Activated CD4-positive, alpha-beta T cell treated with anti-CD3 and anti-CD28 coated beads, Interleukin-2, amount 10 ng/mL, durations not matched to agents 7 days and 5 days (primary cell): ENCODE data around the gene LRRC56. TPM values are rescaled to one million over a fixed set of nuclear protein-coding genes. Genes with fewer than 3 reads are reported as not detected.

Source experiments
- CTCF ChIA-PET: fragments of 350-600 bp; sonication (Branson Sonifier 250); formaldehyde crosslinking; loops from one replicate; lab custom pipeline; 2021; ENCODE audit warnings: antibody characterized with exemption; lab: Charles Lee
- POLR2A ChIA-PET: fragments of 350-600 bp; sonication (Branson Sonifier 250); formaldehyde crosslinking; loops from one replicate; lab custom pipeline; 2021; ENCODE audit warnings: antibody characterized with exemption; lab: Charles Lee
- DNase-seq: peaks from one replicate; pipeline ENCODE4 v3.0.0-alpha.2; 2020
- H3K27ac Mint-ChIP-seq: one replicate; pipeline ENCODE4 v1.8.0; 2021; ENCODE audit warnings: mild to moderate bottlenecking, moderate library complexity, mixed read lengths
- H3K27me3 Mint-ChIP-seq: one replicate; pipeline ENCODE4 v1.8.0; 2021; ENCODE audit warnings: mixed read lengths
- H3K36me3 Mint-ChIP-seq: one replicate; pipeline ENCODE4 v1.8.0; 2021; ENCODE audit warnings: low read depth, mixed read lengths
- H3K4me1 Mint-ChIP-seq: one replicate; pipeline ENCODE4 v1.8.0; 2021; ENCODE audit warnings: mixed read lengths
- H3K4me3 Mint-ChIP-seq: one replicate; pipeline ENCODE4 v1.8.0; 2021; ENCODE audit warnings: mild to moderate bottlenecking, moderate library complexity, mixed read lengths
- H3K9me3 Mint-ChIP-seq: one replicate; pipeline ENCODE4 v1.8.0; 2021; ENCODE audit warnings: mixed read lengths
- total RNA-seq, 2 experiments: library from RNA; stranded (reverse); gene quantifications; one replicate each; pipeline ENCODE4 v1.2.3, GENCODE V29; 2021

LRRC56 gene
- total RNA-seq, 2 experiments from 2014 or later: 2.0 to 2.1 TPM

DNA sequence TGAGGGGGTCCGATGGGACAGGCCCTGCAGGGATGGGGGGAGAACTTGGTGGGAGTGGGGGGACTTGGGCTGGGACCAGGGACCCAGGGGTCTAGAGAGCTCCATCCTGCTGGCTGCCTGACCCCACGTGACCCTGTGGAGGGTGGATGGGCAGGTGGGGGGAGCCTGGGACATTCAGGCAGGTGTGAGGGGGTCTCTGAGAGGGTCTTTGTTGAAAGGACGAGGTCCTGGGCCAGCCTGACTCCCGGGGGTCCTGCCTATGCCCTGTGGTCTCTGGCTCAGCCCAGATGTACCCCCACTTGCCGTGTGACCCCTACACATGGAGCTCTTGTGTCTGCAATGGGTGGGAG is 7.5 kb downstream of the LRRC56 start:
- ChIA-PET CTCF (interaction anchor here (0.8 to 3.2 kb wide), 4 partner anchors 9 to 26 kb away, joined by 3 to 15 read pairs (median 6); no protein-coding TSS in a partner anchor), POLR2A (no interaction called here)
- no peaks in the 10 kb centered on the region for H3K36me3 Mint-ChIP-seq
- H3K4me1 Mint-ChIP-seq: no peaks in the 10 kb centered on the region
- no peak for DNase-seq
- no peak overlapping the region for H3K4me3 Mint-ChIP-seq
- no peaks in the 10 kb centered on the region for H3K27me3 Mint-ChIP-seq
- no peaks in the 10 kb centered on the region for H3K9me3 Mint-ChIP-seq
- H3K27ac Mint-ChIP-seq: no peak overlapping the region

- H3K4me1 Mint-ChIP-seq: no peaks in the 10 kb centered on the region
- CTCF ChIA-PET: interaction anchor here (0.8 to 3.2 kb wide), 4 partner anchors 9 to 26 kb away, joined by 3 to 15 read pairs (median 6); no protein-coding TSS in a partner anchor
- no peaks in the 10 kb centered on the region for H3K36me3 Mint-ChIP-seq
- H3K9me3 Mint-ChIP-seq: no peaks in the 10 kb centered on the region
- H3K27ac Mint-ChIP-seq: no peak overlapping the region
- no peaks in the 10 kb centered on the region for H3K27me3 Mint-ChIP-seq
- POLR2A ChIA-PET: no interaction called here
- DNase-seq: no peak
- H3K4me3 Mint-ChIP-seq: no peak overlapping the region
These were observed 7.8 kb downstream of the LRRC56 start for GRCh38 chr11:545171-545570.

DNA sequence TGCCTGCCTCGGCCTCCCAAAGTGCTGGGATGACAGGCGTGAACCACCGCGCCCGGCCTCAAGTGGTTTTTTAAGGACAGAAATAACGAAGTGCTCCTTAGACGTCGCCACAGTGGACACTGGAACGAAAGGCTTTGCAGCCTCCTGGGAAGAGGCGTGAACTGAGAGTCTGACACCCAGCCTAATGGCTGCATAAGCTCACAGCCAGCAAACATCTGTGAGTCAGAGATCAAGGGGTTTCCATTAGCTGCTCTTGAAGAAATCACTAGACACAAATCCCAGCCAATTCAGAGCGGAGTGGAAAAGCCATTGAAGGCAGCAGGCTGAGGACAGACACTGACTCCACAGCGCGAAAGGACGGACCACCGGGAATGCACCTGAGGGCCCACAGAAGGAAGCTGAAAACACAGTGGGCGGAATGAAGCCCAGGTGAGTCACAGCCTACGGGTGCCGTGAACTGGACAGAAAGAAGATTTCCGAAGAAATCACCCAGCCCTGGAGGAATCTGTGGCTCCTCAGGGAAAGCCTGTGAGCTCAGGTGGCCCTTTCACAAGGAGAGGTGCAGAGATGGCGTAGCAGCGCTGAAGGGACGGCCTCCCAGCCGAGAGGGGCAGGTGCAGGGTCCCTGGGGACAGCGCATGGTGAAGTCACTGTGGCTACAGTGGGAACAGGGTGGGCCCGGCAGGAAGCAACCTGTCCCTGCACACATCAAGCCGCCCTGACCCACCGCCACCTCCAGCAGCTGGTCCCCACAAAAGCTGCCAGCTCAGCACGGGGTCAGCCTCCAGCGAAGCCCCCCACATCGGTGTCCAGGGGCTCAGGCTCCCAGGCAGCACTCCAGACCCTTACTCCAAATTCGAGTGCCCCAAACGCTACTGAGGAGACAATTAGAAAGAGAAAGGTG is 11.6 kb downstream of the LRRC56 start:
- no peaks in the 10 kb centered on the region for H3K4me1 Mint-ChIP-seq
- CTCF ChIA-PET: interaction anchor here (1.5 kb wide), 1 partner anchor 10 kb away, joined by 4 read pairs; no protein-coding TSS in a partner anchor
- POLR2A ChIA-PET: interaction anchor here (0.6 kb wide), 1 partner anchor 13 kb away, joined by 4 read pairs; no protein-coding TSS in a partner anchor

GRCh38 chr11:550021-550745 is 12.9 kb downstream of the LRRC56 start:
- CTCF ChIA-PET: interaction anchor here (1.1 kb wide), 1 partner anchor 17 kb away, joined by 3 read pairs; no protein-coding TSS in a partner anchor
- no peaks in the 10 kb centered on the region for H3K27me3 Mint-ChIP-seq
- no peak overlapping the region for H3K4me3 Mint-ChIP-seq
- POLR2A ChIA-PET: no interaction called here
- no peak overlapping the region for H3K27ac Mint-ChIP-seq
- H3K4me1 Mint-ChIP-seq: no peaks in the 10 kb centered on the region
- no peak for DNase-seq
- no peaks in the 10 kb centered on the region for H3K9me3 Mint-ChIP-seq
- H3K36me3 Mint-ChIP-seq: no peaks in the 10 kb centered on the region

More for the DNA sequence above, 11.6 kb downstream of the LRRC56 start:
- H3K9me3 Mint-ChIP-seq: no peaks in the 10 kb centered on the region
- H3K27me3 Mint-ChIP-seq: no peaks in the 10 kb centered on the region
- H3K27ac Mint-ChIP-seq: no peak overlapping the region
- DNase-seq: no peak
- no peaks in the 10 kb centered on the region for H3K36me3 Mint-ChIP-seq
- no peak overlapping the region for H3K4me3 Mint-ChIP-seq

DNA sequence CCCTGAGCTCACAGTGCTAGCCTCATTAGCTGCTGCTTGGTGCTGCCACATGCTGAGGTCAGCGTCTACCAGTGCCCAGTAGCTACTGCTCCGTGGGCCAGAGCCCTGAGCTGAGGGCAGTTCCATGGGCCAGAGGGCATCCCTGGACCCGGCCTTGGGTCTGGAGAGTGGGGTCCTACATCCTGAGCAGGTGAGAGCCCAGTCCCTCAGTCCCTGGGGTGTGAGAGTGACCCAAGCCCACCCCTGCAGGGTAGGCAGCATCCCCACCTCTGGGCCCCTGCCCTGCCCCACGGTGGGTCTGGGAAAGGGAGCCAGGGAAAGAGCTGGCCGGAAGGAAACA is 13.4 kb downstream of the LRRC56 start:
- CTCF ChIA-PET: interaction anchor here (0.6 to 1.1 kb wide), 3 partner anchors 18 to 1871 kb away, joined by 3 to 4 read pairs (median 3); no protein-coding TSS in a partner anchor
- DNase-seq: no peak
- Mint-ChIP-seq H3K4me1 (no peaks in the 10 kb centered on the region), H3K27ac (no peak overlapping the region), H3K9me3 (no peaks in the 10 kb centered on the region), H3K36me3 (no peaks in the 10 kb centered on the region), H3K4me3 (no peak overlapping the region), H3K27me3 (no peaks in the 10 kb centered on the region)
- POLR2A ChIA-PET: no interaction called here

DNA sequence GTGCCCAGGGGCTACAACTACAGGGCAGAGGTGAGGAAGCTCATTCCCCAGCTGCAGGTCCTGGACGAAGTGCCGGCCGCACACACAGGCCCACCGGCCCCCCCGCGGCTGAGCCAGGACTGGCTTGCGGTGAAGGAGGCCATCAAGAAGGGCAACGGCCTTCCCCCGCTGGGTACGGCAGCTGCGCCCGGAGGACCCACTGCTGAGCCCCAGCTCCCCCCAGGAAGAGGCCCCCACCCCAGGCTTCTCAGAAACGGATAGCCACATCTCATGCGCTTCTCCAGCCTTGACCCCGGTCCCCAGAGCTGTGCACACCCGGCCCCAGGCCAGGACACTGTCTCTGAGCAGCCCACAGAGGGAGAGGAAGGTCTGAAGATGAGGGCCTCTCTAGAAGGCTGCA is 13.8 kb downstream of the LRRC56 start:
- CTCF ChIA-PET: interaction anchor here (0.6 to 1.1 kb wide), 3 partner anchors 18 to 1871 kb away, joined by 3 to 4 read pairs (median 3); no protein-coding TSS in a partner anchor
- no peaks in the 10 kb centered on the region for H3K9me3 Mint-ChIP-seq
- no peak overlapping the region for H3K4me3 Mint-ChIP-seq
- peaks cover under 1% of the 10 kb centered on the region for H3K27me3 Mint-ChIP-seq
- H3K36me3 Mint-ChIP-seq: no peaks in the 10 kb centered on the region
- no peak overlapping the region for H3K27ac Mint-ChIP-seq
- POLR2A ChIA-PET: no interaction called here
- H3K4me1 Mint-ChIP-seq: no peaks in the 10 kb centered on the region
- DNase-seq: no peak

- Mint-ChIP-seq H3K36me3 (no peaks in the 10 kb centered on the region), H3K27me3 (peaks cover 5% of the 10 kb centered on the region), H3K9me3 (no peaks in the 10 kb centered on the region), H3K4me3 (no peak overlapping the region), H3K27ac (no peak overlapping the region), H3K4me1 (peaks cover 2% of the 10 kb centered on the region)
- DNase-seq: no peak
- CTCF ChIA-PET: interaction anchor here (0.9 to 1.6 kb wide), 2 partner anchors 16 to 33 kb away, joined by 3 read pairs; partner anchors contain the start of gene HRAS
- POLR2A ChIA-PET: no interaction called here
These were observed 14.3 kb downstream of the LRRC56 start for GRCh38 chr11:551596-551995.

- H3K9me3 Mint-ChIP-seq: no peaks in the 10 kb centered on the region
- no peak for DNase-seq
- peaks cover 18% of the 10 kb centered on the region for H3K27me3 Mint-ChIP-seq
- peaks cover 3% of the 10 kb centered on the region for H3K4me1 Mint-ChIP-seq
- CTCF ChIA-PET: interaction anchor here (1.5 to 1.8 kb wide), 3 partner anchors 18 to 28 kb away, joined by 3 to 5 read pairs (median 3); partner anchors contain the start of gene HRAS
- POLR2A ChIA-PET: interaction anchor here (0.5 kb wide), 1 partner anchor 143 kb away, joined by 3 read pairs; no protein-coding TSS in a partner anchor
- H3K36me3 Mint-ChIP-seq: no peaks in the 10 kb centered on the region
- H3K4me3 Mint-ChIP-seq: no peak overlapping the region
- no peak overlapping the region for H3K27ac Mint-ChIP-seq
These were observed 16.0 kb downstream of the LRRC56 start for GRCh38 chr11:553083-553987.

DNA sequence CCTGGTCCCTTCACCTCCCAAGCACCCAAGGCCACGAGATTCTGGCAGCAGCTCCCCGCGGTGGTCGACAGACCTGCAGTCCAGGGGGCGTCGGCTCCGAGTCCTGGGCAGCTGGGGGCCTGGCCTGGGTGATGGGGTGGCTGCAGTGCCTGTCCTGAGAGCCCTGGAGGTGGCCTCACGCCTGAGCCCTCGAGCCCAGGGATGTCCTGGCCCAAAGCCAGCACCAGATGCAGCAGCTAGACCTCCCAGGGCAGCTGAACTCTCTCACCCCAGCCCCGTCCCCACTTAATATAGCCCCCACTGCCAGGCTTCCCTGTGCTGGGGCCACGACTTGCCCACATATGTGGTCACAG is 16.6 kb downstream of the LRRC56 start:
- Mint-ChIP-seq H3K4me1 (peaks cover 3% of the 10 kb centered on the region), H3K9me3 (no peaks in the 10 kb centered on the region), H3K27me3 (peaks cover 18% of the 10 kb centered on the region), H3K36me3 (no peaks in the 10 kb centered on the region), H3K4me3 (no peak overlapping the region), H3K27ac (no peak overlapping the region)
- ChIA-PET POLR2A (no interaction called here), CTCF (interaction anchor here (0.6 to 3.0 kb wide), 10 partner anchors 8 to 172 kb away, joined by 3 to 19 read pairs (median 5); partner anchors contain the start of genes DEAF1, HRAS and TMEM80)
- no peak for DNase-seq

DNA sequence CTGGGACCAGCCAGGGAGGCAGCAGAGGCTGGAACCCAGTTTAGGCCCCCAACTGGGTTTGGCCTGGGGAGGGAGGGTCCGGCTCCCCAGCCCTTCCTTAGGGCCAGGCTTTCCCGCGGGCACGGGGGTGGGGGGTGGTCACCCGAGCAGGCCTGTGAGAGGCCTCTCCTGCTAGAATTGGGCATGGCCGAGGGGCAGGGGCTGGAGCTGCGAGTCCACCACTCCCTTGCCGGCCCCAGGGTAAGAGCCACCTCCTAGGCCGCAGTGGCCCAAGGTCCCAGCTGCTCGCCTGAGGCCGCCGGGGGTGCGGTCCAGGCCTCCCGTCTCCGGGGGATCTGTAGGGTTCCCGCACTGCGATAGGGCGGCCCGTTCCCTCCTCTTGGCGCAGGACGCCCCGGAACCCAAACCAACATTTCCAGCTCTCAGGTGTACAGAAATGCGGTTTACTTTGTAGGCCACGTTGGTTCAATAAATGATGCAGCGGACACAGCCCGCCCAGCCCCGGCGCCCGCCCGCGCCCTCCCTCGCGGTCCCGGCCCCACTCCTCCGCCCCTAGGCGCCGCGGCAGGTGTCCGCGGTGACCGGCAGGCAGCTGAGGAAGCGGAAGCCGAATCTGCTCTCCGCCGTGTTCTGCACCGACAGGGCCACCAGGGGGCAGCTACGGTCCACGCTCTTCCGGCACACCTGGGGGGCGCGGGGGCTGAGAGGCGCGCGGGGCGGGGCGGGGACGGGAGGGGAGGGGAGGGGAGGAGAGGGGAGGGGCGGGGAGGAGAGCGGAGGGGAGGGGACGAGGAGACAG is 17.3 kb downstream of the LRRC56 start:
- Mint-ChIP-seq H3K9me3 (no peaks in the 10 kb centered on the region), H3K4me3 (no peak overlapping the region), H3K27ac (no peak overlapping the region), H3K4me1 (peaks cover 3% of the 10 kb centered on the region), H3K27me3 (peaks cover 18% of the 10 kb centered on the region), H3K36me3 (no peaks in the 10 kb centered on the region)
- ChIA-PET CTCF (interaction anchor here (0.6 to 3.0 kb wide), 22 partner anchors 9 to 191 kb away, joined by 3 to 19 read pairs (median 4); partner anchors contain the start of genes DEAF1, HRAS, LRRC56 and TMEM80), POLR2A (no interaction called here)
- DNase-seq: peak; percentile 74

- no peak for DNase-seq
These were observed 18.0 kb downstream of the LRRC56 start for GRCh38 chr11:555227-555779.

More at GRCh38 chr11:555227-555779, 18.0 kb downstream of the LRRC56 start:
- Mint-ChIP-seq H3K4me3 (no peak overlapping the region), H3K9me3 (no peaks in the 10 kb centered on the region), H3K27me3 (peaks cover 20% of the 10 kb centered on the region), H3K4me1 (peaks cover 9% of the 10 kb centered on the region), H3K36me3 (no peaks in the 10 kb centered on the region), H3K27ac (no peak overlapping the region)
- ChIA-PET CTCF (interaction anchor here (0.6 to 3.0 kb wide), 21 partner anchors 8 to 190 kb away, joined by 3 to 19 read pairs (median 4); partner anchors contain the start of genes DEAF1, LRRC56 and TMEM80), POLR2A (no interaction called here)
